RWPE2 (cell line): ENCODE data around the gene RABL3.
"Not testable (repeated sequence)": the region's sequence is repeated elsewhere in the genome, so short reads cannot be mapped to it uniquely, and the experiment has no call there.

Experiments
- ATAC-seq: fragments of 200-7000 bp; cut with Tn5 transposase; 3 replicates; pipeline ENCODE4 v1.9.1; 2021; ENCODE audit warnings: low read depth
- DNase-seq: peaks from one replicate; pipeline ENCODE4 v3.0.0-alpha.2; 2020; ENCODE audit warnings: low spot score
- H3K27ac ChIP-seq: fragments of 450-650 bp; 2 replicates; pipeline ENCODE4 v1.5.1; 2017; ENCODE audit warnings: mild to moderate bottlenecking; ENCODE audit not compliant: poor library complexity, severe bottlenecking
- H3K27me3 ChIP-seq: fragments of 250-450 bp; sonication (Bioruptor Pico); 2 replicates; pipeline ENCODE4 v1.5.1; 2021; ENCODE audit warnings: mild to moderate bottlenecking, moderate library complexity; ENCODE audit not compliant: insufficient read depth, poor library complexity, severe bottlenecking
- H3K36me3 ChIP-seq: fragments of 250-450 bp; sonication (Bioruptor Pico); 2 replicates; pipeline ENCODE4 v1.5.1; 2020; ENCODE audit warnings: low read depth, mild to moderate bottlenecking, moderate library complexity
- H3K4me1 ChIP-seq: fragments of 250-450 bp; sonication (Bioruptor Pico); 2 replicates; pipeline ENCODE4 v1.5.1; 2021; ENCODE audit warnings: mild to moderate bottlenecking, moderate library complexity; ENCODE audit not compliant: insufficient read depth, poor library complexity, severe bottlenecking
- H3K4me3 ChIP-seq: fragments of 250-450 bp; sonication (Bioruptor Pico); 2 replicates; pipeline ENCODE4 v1.5.1; 2021; ENCODE audit warnings: mild to moderate bottlenecking, moderate library complexity; ENCODE audit not compliant: severe bottlenecking
- H3K9me3 ChIP-seq: fragments of 250-450 bp; sonication (Bioruptor Pico); 2 replicates; pipeline ENCODE4 v1.5.1; 2021; ENCODE audit warnings: mild to moderate bottlenecking, moderate library complexity; ENCODE audit not compliant: severe bottlenecking
- CTCF ChIP-seq: fragments of 450-650 bp; IDR thresholded peaks from one replicate; pipeline ENCODE4 v1.5.1; 2017; ENCODE audit warnings: mild to moderate bottlenecking, moderate library complexity; ENCODE audit not compliant: poor library complexity, severe bottlenecking

Gene RABL3

GRCh38 chr3:120645083-120645845 is 97.1 kb downstream of the RABL3 start:
- no peak for DNase-seq
- ATAC-seq: no peak
- no peak for TF ChIP-seq CTCF
- H3K36me3 ChIP-seq: no peaks in the 10 kb centered on the region
- no peaks in the 10 kb centered on the region for H3K4me1 ChIP-seq
- no peak overlapping the region for H3K27ac ChIP-seq
- H3K9me3 ChIP-seq: no peaks in the 10 kb centered on the region
- H3K4me3 ChIP-seq: no peak overlapping the region
- no peaks in the 10 kb centered on the region for H3K27me3 ChIP-seq

- ATAC-seq (no peak), DNase-seq (no peak)
- Histone ChIP-seq H3K27ac (no peak overlapping the region), H3K27me3 (no peaks in the 10 kb centered on the region), H3K36me3 (no peaks in the 10 kb centered on the region), H3K4me1 (no peaks in the 10 kb centered on the region), H3K4me3 (no peak overlapping the region), H3K9me3 (no peaks in the 10 kb centered on the region)
- TF ChIP-seq CTCF: no peak
Measured at GRCh38 chr3:120642368-120642948, 99.9 kb downstream of the RABL3 start.

DNA sequence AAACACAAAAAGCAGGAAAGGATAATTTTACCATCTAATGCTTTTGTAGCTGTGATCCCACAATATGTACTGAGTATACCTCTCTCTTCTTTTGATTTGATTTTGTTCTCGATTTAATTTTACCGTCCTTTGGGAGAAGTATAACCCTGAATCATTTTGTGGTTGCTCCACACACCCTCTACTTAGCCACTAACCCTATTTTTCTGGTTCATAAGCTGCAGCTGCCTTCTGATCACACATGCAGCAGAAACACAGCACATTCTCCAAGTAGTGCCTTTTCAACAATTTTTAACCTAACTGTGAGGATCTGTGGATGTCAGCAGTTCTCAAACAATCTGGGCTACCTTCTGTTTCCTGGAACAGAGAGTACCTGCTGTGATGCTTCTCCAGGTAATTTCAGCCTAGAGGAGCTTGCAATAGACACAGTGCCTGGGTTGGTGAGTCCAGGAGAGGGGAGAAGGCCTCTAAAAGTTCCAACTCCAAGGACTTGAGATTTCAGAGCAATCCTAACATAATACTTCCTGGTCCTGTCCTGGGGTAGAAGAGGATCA is 100.5 kb downstream of the RABL3 start:
- H3K27ac ChIP-seq: no peak overlapping the region
- no peaks in the 10 kb centered on the region for H3K9me3 ChIP-seq
- no peak for TF ChIP-seq CTCF
- DNase-seq (no peak), ATAC-seq (no peak)
- no peaks in the 10 kb centered on the region for H3K4me1 ChIP-seq
- H3K4me3 ChIP-seq: no peak overlapping the region
- no peaks in the 10 kb centered on the region for H3K27me3 ChIP-seq
- no peaks in the 10 kb centered on the region for H3K36me3 ChIP-seq

DNA sequence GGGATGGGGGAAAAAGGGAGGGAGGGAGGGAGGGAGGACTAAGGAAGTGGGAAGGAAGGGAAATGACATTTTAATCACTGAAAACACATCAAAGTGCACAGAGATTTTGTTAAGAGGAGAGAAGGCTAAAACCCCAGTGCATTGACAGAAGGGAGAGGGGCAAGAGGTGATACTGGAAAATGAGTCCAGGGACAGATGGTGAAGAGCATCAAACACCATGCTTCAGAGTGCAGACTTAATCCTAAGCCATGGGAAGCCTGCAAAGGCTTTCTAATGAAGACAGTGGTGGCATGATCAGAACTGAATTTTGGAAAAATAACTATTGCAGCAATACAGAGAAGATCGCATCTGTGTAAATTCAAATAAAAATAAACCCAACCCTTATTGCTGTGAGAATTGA is 102.1 kb downstream of the RABL3 start:
- no peak for ATAC-seq
- Histone ChIP-seq H3K36me3 (no peaks in the 10 kb centered on the region), H3K4me3 (no peak overlapping the region), H3K27me3 (no peaks in the 10 kb centered on the region), H3K9me3 (no peaks in the 10 kb centered on the region), H3K27ac (no peak overlapping the region), H3K4me1 (no peaks in the 10 kb centered on the region)
- no peak for DNase-seq
- no peak for TF ChIP-seq CTCF

- H3K36me3 ChIP-seq, H3K4me3 ChIP-seq, H3K27me3 ChIP-seq, H3K27ac ChIP-seq, ATAC-seq, DNase-seq, H3K9me3 ChIP-seq, H3K4me1 ChIP-seq: not testable (repeated sequence)
Measured at GRCh38 chr3:120638820-120639219, 103.5 kb downstream of the RABL3 start.
